HG03558 (cell line): ENCODE data around the gene GBGT1.

Source experiments
- ATAC-seq: cut with Tn5 transposase; IDR thresholded peaks from one replicate; pipeline ENCODE4 v1.9.1; 2021; ENCODE audit warnings: moderate number of reproducible peaks; ENCODE audit not compliant: unreplicated experiment; ENCODE audit errors: extremely low read depth

GBGT1 gene

GRCh38 chr9:133118179-133118520 lies 45.6 kb downstream of the GBGT1 start:
- ATAC-seq, result no peak

GRCh38 chr9:133117271-133118178 lies 46.2 kb downstream of the GBGT1 start:
- no peak for ATAC-seq

GRCh38 chr9:133116346-133117231 lies 47.1 kb downstream of the GBGT1 start:
- ATAC-seq, result no peak

GRCh38 chr9:133115604-133116345 lies 47.9 kb downstream of the GBGT1 start:
- peak; percentile 60 for ATAC-seq

- ATAC-seq, result no peak
These were observed 48.7 kb downstream of the GBGT1 start for GRCh38 chr9:133114886-133115603.

- no peak for ATAC-seq
These were observed 49.5 kb downstream of the GBGT1 start for GRCh38 chr9:133113949-133114885.

GRCh38 chr9:133113163-133113948 lies 50.4 kb downstream of the GBGT1 start:
- no peak for ATAC-seq

- ATAC-seq, result no peak
These were observed 51.1 kb downstream of the GBGT1 start for GRCh38 chr9:133112663-133113026.

GRCh38 chr9:133111808-133112662 lies 51.7 kb downstream of the GBGT1 start:
- ATAC-seq, result no peak

- no peak for ATAC-seq
These were observed 53.6 kb downstream of the GBGT1 start for GRCh38 chr9:133109931-133110650.

GRCh38 chr9:133108794-133109641 lies 54.7 kb downstream of the GBGT1 start:
- ATAC-seq, result no peak

- ATAC-seq, result no peak
These were observed 55.5 kb downstream of the GBGT1 start for GRCh38 chr9:133107961-133108793.

GRCh38 chr9:133107245-133107722 lies 56.4 kb downstream of the GBGT1 start:
- ATAC-seq, result no peak

- no peak for ATAC-seq
These were observed 57.0 kb downstream of the GBGT1 start for GRCh38 chr9:133106511-133107244.
